A673 (cell line): Measurements from ENCODE around the gene OR52M1. TPM values are rescaled to one million over a fixed set of nuclear protein-coding genes. Genes with fewer than 3 reads are reported as not detected.

Experiments used
- BruUV-seq: library from RNA; stranded (reverse); fragments of 400-500 nt; replicated peaks from 2 replicates; lab custom pipeline; 2021; lab: Mats Ljungman, UMichigan
- CTCF ChIA-PET: fragments of 300-600 bp; sonication (Branson Sonifier 250); formaldehyde crosslinking; loops from one replicate; lab custom pipeline; 2022; ENCODE audit warnings: antibody characterized with exemption; lab: Charles Lee
- POLR2A ChIA-PET: fragments of 300-600 bp; sonication (Branson Sonifier 250); formaldehyde crosslinking; loops from one replicate; lab custom pipeline; 2022; ENCODE audit warnings: antibody characterized with exemption; ENCODE audit not compliant: low non-redundant PET; lab: Charles Lee
- DNase-seq: peaks from one replicate; pipeline ENCODE4 v3.0.0-alpha.2; 2015; ENCODE audit warnings: low spot score
- H3K27ac ChIP-seq: fragments of 200-600 bp; sonication (generic); 2 replicates; pipeline ENCODE4 v1.5.1; 2016; ENCODE audit warnings: mixed run types, low read depth, mild to moderate bottlenecking, mixed read lengths, antibody characterized with exemption, low read length; ENCODE audit not compliant: poor library complexity, severe bottlenecking
- H3K27me3 ChIP-seq: fragments of 200-600 bp; sonication (generic); replicated peaks from 2 replicates; pipeline ENCODE4 v1.6.1; 2017; ENCODE audit warnings: mixed run types, low read depth, mild to moderate bottlenecking, mixed read lengths, antibody characterized with exemption, low read length; ENCODE audit not compliant: insufficient read depth, poor library complexity
- H3K36me3 ChIP-seq: fragments of 200-600 bp; sonication (generic); 2 replicates; pipeline ENCODE4 v1.6.1; 2016; ENCODE audit warnings: mixed run types, mild to moderate bottlenecking, mixed read lengths, antibody characterized with exemption, low read length; ENCODE audit not compliant: insufficient read depth, poor library complexity, severe bottlenecking
- H3K4me1 ChIP-seq: fragments of 200-600 bp; sonication (generic); 2 replicates; pipeline ENCODE4 v1.6.1; 2017; ENCODE audit warnings: mixed run types, mild to moderate bottlenecking, mixed read lengths, antibody characterized with exemption, low read length; ENCODE audit not compliant: insufficient read depth, poor library complexity, severe bottlenecking
- H3K4me3 ChIP-seq: fragments of 200-600 bp; sonication (generic); 2 replicates; pipeline ENCODE4 v1.5.1; 2016; ENCODE audit warnings: low read depth, mixed run types, mild to moderate bottlenecking, mixed read lengths, low read length; ENCODE audit not compliant: poor library complexity, severe bottlenecking
- H3K9me3 ChIP-seq: fragments of 200-600 bp; sonication (generic); 2 replicates; pipeline ENCODE4 v1.6.1; 2016; ENCODE audit warnings: mixed run types, low read depth, mild to moderate bottlenecking, mixed read lengths, antibody characterized with exemption, low read length; ENCODE audit not compliant: poor library complexity, severe bottlenecking
- CTCF ChIP-seq: fragments of 300-800, 200-600 bp; sonication (generic); conservative IDR thresholded peaks from 2 replicates; pipeline ENCODE4 v1.5.1; 2017; ENCODE audit warnings: low read depth, mild to moderate bottlenecking, antibody characterized with exemption, low read length, moderate library complexity, mixed read lengths
- EZH2 ChIP-seq: fragments of 200-600 bp; sonication (generic); IDR thresholded peaks from 2 replicates; pipeline ENCODE4 v1.6.1; 2017; ENCODE audit warnings: borderline replicate concordance, low read depth, mild to moderate bottlenecking, mixed read lengths, antibody characterized with exemption, low read length; ENCODE audit not compliant: poor library complexity, severe bottlenecking
- intact Hi-C: fragments of 100-400 bp; cut with micrococcal nuclease; formaldehyde crosslinking; loops from one replicate; pipeline ENCODE4 v1.10.0; 2022; ENCODE audit not compliant: unreplicated experiment
- total RNA-seq: library from RNA; stranded (reverse); gene quantifications from 2 replicates; pipeline ENCODE4 v1.2.3, GENCODE V29; 2021

OR52M1 gene
- total RNA-seq, 1 experiment from 2014 or later, result not detected

DNA sequence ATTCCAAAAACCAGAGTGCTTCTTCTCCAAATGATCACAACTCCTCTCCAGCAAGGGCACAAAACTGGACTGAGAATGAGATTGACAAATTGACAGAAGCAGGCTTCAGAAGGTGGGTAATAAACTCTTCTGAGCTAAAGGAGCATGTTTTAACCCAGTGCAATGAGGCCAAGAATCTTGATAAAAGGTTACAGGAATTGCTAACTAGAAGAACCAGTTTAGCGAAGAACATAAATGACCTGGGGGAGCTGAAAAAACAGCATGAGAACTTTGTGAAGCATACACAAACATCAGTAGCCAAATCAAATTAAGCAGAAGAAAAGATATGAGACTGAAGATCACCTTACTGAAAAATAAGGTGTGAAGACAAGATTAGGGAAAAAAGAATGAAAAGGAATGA, 15.5 kb downstream of the OR52M1 start:
- Histone ChIP-seq H3K27ac (no peak overlapping the region), H3K9me3 (no peaks in the 10 kb centered on the region), H3K4me3 (no peak overlapping the region), H3K36me3 (no peaks in the 10 kb centered on the region), H3K27me3 (no peaks in the 10 kb centered on the region), H3K4me1 (no peaks in the 10 kb centered on the region)
- intact Hi-C loops, result no loop called here
- BruUV-seq, result no TSS peak
- no peak for TF ChIP-seq CTCF
- no peak for TF ChIP-seq EZH2
- CTCF ChIA-PET, result no interaction called here
- POLR2A ChIA-PET, result no interaction called here
- no peak for DNase-seq

DNA sequence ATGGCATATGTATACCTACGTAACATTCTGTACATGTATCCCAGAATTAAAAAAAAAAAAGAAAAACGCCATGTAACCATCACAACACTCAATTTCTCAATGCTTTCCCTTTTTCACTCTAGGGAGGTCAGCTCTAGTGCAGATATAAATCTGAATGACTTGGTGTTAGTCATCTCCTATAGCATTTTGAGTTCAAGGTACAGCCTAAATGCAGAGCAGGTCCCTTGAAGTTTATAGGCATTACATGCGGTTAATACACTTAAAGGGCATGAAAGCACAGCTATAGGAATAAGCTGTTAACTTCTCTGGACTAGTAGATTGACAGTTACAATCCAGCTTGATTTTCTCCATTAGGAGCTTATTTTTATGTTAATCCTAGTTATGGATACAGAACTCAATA, 20.4 kb downstream of the OR52M1 start:
- Histone ChIP-seq H3K9me3 (no peaks in the 10 kb centered on the region), H3K4me3 (no peak overlapping the region), H3K27ac (no peak overlapping the region), H3K4me1 (no peaks in the 10 kb centered on the region), H3K27me3 (no peaks in the 10 kb centered on the region), H3K36me3 (no peaks in the 10 kb centered on the region)
- no TSS peak for BruUV-seq
- no peak for DNase-seq
- no peak for TF ChIP-seq EZH2
- TF ChIP-seq CTCF, result no peak
- intact Hi-C loops, result no loop called here
- CTCF ChIA-PET, result no interaction called here
- POLR2A ChIA-PET, result interaction anchor here (0.6 kb wide), 1 partner anchor 140 kb away, joined by 3 read pairs; no protein-coding TSS in a partner anchor

DNA sequence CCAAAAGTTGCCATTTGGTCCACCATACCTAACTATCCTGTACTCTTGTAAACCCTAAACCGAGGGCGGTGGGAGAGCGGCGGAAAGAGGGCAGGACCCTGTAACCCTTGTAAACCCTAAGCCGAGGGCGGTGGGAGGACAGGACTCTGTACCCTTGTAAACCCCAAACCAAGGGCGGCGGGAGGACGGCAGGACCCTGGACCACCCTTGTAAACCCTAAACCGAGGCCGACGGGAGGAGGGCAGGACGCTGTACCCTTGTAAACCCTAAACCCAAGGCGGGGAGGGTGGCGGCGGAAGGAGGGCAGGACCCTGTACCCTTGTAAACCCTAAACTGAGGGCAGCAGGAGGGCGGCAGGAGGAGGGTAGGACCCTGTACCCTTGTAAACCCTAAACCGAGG, 24.1 kb downstream of the OR52M1 start:
- Histone ChIP-seq H3K4me1 (no peaks in the 10 kb centered on the region), H3K9me3 (no peaks in the 10 kb centered on the region), H3K27ac (no peak overlapping the region), H3K4me3 (no peak overlapping the region), H3K36me3 (no peaks in the 10 kb centered on the region), H3K27me3 (no peaks in the 10 kb centered on the region)
- POLR2A ChIA-PET, result no interaction called here
- intact Hi-C loops, result no loop called here
- TF ChIP-seq EZH2, result no peak
- no peak for TF ChIP-seq CTCF
- DNase-seq, result no peak
- BruUV-seq, result no TSS peak
- CTCF ChIA-PET, result no interaction called here
